ENCODE measurements around the gene MTRF1L.

The MTRF1L gene

DNA sequence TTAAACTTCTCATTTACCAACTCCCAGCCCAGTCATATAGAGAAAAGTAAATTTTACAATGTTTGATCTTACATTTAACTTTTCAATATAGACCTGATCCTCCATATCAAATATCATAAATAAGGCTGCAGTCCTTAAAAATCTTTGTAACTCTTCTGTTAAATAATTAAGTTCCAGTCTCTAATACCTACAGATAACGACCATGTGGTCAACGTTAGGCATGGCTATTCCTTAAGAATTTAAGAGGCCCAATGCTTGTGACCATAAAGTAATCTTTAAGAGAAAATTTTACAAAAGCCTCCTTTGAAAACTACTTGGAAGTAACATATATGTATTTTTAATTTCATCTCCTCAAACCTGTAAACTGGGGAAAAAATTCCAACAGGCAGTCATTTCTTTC is 21.3 kb downstream of the MTRF1L start:
- H3K4me3 ChIP-seq (ENCODE audit: low read depth, low read length), result peak overlapping the region; percentile 83
- no peak for TF ChIP-seq CTCF (conservative IDR thresholded peaks at IDR 0.05; ENCODE audit: low read depth, low read length)
- DNase-seq (ENCODE audit: low read depth), result no peak

DNA sequence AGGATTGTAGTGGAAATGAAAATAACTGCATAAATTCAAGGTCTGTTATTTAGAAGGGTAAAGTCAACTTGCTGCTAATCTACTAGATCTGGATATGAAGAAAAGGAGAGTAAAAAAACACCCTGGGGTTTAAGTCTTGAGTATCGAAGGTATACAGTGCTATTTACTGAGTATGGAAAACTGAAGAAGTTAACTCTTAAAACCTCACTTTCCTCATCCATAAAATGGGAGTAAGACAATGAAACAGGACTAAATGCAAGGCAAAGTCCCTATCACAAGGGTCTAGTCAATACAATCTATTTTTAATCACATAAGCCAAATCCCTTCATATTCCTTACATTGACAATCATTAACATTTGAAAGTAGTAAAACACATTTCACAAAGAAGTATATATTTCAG is 21.9 kb downstream of the MTRF1L start:
- no peak for TF ChIP-seq CTCF (conservative IDR thresholded peaks at IDR 0.05; ENCODE audit: low read depth, low read length)
- no peak overlapping the region for H3K4me3 ChIP-seq (ENCODE audit: low read depth, low read length)
- DNase-seq (ENCODE audit: low read depth), result no peak

GRCh38 chr6:152979116-152979515 is 23.4 kb downstream of the MTRF1L start:
- no peak for DNase-seq (ENCODE audit: low read depth)
- TF ChIP-seq CTCF (conservative IDR thresholded peaks at IDR 0.05; ENCODE audit: low read depth, low read length), result no peak

DNA sequence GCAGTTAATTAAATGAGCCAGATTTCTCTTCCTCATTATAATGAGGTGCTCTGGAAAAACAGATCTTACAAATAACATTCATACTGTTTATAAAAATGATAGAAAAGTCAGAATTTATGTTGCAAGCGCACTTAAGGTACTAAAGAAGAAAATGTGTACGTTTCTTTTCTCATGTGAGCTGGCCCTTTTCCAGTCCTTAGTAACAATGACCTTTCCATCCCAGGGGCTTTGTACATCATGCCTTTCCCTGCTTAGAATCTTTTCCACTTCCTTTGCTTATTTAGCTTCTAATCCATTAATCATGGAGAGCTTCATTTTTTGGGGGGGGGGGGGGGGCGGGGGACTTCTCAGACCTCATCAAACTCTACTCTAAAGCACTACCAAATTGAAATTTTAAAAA is 24.5 kb downstream of the MTRF1L start:
- H3K4me3 ChIP-seq (ENCODE audit: low read depth, low read length), result no peak overlapping the region
- TF ChIP-seq CTCF (conservative IDR thresholded peaks at IDR 0.05; ENCODE audit: low read depth, low read length), result no peak
- no peak for DNase-seq (ENCODE audit: low read depth)

More at GRCh38 chr6:152979116-152979515, 23.4 kb downstream of the MTRF1L start:
- H3K4me3 ChIP-seq (ENCODE audit: low read depth, low read length), result no peak overlapping the region

- TF ChIP-seq CTCF (conservative IDR thresholded peaks at IDR 0.05; ENCODE audit: low read depth, low read length), result no peak
Measured at GRCh38 chr6:152977556-152977955, 25.0 kb downstream of the MTRF1L start.

GRCh38 chr6:152976749-152977148 is 25.8 kb downstream of the MTRF1L start:
- DNase-seq (ENCODE audit: low read depth), result no peak
- TF ChIP-seq CTCF (conservative IDR thresholded peaks at IDR 0.05; ENCODE audit: low read depth, low read length), result no peak
- H3K4me3 ChIP-seq (ENCODE audit: low read depth, low read length), result no peak overlapping the region

More at GRCh38 chr6:152977556-152977955, 25.0 kb downstream of the MTRF1L start:
- no peak for DNase-seq (ENCODE audit: low read depth)
- H3K4me3 ChIP-seq (ENCODE audit: low read depth, low read length), result no peak overlapping the region

- H3K4me3 ChIP-seq (ENCODE audit: low read depth, low read length), result no peak overlapping the region
- TF ChIP-seq CTCF (conservative IDR thresholded peaks at IDR 0.05; ENCODE audit: low read depth, low read length), result no peak
- peak; percentile 57 for DNase-seq (ENCODE audit: low read depth)
Measured at GRCh38 chr6:152975204-152975915, 27.1 kb downstream of the MTRF1L start.

Data from choroid plexus epithelial cell (primary cell).